Loucy (cell line): ENCODE measurements around the gene LDOC1.

Experiments
- H2AFZ ChIP-seq: fragments of 200-600 bp; sonication (generic); 2 replicates; pipeline ENCODE4 v1.6.0; 2016; ENCODE audit warnings: antibody characterized with exemption, mild to moderate bottlenecking, low read length, moderate library complexity
- H3F3A ChIP-seq: fragments of 200-600 bp; 2 replicates; pipeline ENCODE4 v1.6.0; 2016; ENCODE audit warnings: antibody characterized with exemption, low read depth, mild to moderate bottlenecking
- H3K27me3 ChIP-seq: fragments of 200-600 bp; sonication (generic); 2 replicates; pipeline ENCODE4 v1.6.1; 2014; ENCODE audit warnings: low read length, mild to moderate bottlenecking; ENCODE audit not compliant: insufficient read depth, poor library complexity, severe bottlenecking
- H3K36me3 ChIP-seq: fragments of 200-600 bp; sonication (generic); 2 replicates; pipeline ENCODE4 v1.6.1; 2016; ENCODE audit warnings: low read length; ENCODE audit not compliant: insufficient read depth
- H3K4me1 ChIP-seq: fragments of 200-600 bp; sonication (generic); 2 replicates; pipeline ENCODE4 v1.5.1; 2014; ENCODE audit warnings: low read length, mild to moderate bottlenecking; ENCODE audit not compliant: insufficient read depth, poor library complexity, severe bottlenecking
- H3K4me2 ChIP-seq: fragments of 200-600 bp; sonication (generic); 2 replicates; pipeline ENCODE4 v1.6.0; 2014; ENCODE audit warnings: antibody characterized with exemption, low read length, low read depth, mild to moderate bottlenecking; ENCODE audit not compliant: poor library complexity, severe bottlenecking
- H3K4me3 ChIP-seq: fragments of 200-600 bp; sonication (generic); 2 replicates; pipeline ENCODE4 v1.5.1; 2014; ENCODE audit warnings: low read length, mild to moderate bottlenecking, mixed read lengths; ENCODE audit not compliant: poor library complexity, severe bottlenecking
- H3K79me2 ChIP-seq: fragments of 200-600 bp; sonication (generic); 2 replicates; pipeline ENCODE4 v1.6.1; 2014; ENCODE audit warnings: low read length; ENCODE audit not compliant: insufficient read depth
- H3K9ac ChIP-seq: fragments of 200-600 bp; sonication (generic); 2 replicates; pipeline ENCODE4 v1.6.0; 2014; ENCODE audit warnings: mild to moderate bottlenecking, low read depth, low read length, moderate library complexity; ENCODE audit not compliant: poor library complexity, severe bottlenecking
- H3K9me2 ChIP-seq: fragments of 200-600 bp; sonication (generic); replicated peaks from 2 replicates; pipeline ENCODE4 v1.6.1; 2016; ENCODE audit warnings: low read depth, low read length, mixed read lengths
- H3K9me3 ChIP-seq: fragments of 200-600 bp; sonication (generic); 2 replicates; pipeline ENCODE4 v1.6.1; 2014; ENCODE audit warnings: mild to moderate bottlenecking, antibody characterized with exemption, low read length, low read depth; ENCODE audit not compliant: insufficient read depth
- H4K20me1 ChIP-seq: fragments of 200-600 bp; sonication (generic); 2 replicates; pipeline ENCODE4 v1.6.0; 2014; ENCODE audit warnings: antibody characterized with exemption, low read length, mild to moderate bottlenecking; ENCODE audit not compliant: insufficient read depth, poor library complexity, severe bottlenecking
- EZH2phosphoT487 ChIP-seq: fragments of 200-600 bp; IDR thresholded peaks from 2 replicates; pipeline ENCODE4 v1.6.1; 2018; ENCODE audit warnings: antibody characterized with exemption, mild to moderate bottlenecking, moderate library complexity, borderline replicate concordance
- TF ChIP-seq, protein P1 (sequence below): fragments of 200-600 bp; sonication (generic); conservative IDR thresholded peaks from 2 replicates; pipeline ENCODE4 v1.5.1; 2014; ENCODE audit warnings: mild to moderate bottlenecking, antibody characterized with exemption, low read length

LDOC1 gene

DNA sequence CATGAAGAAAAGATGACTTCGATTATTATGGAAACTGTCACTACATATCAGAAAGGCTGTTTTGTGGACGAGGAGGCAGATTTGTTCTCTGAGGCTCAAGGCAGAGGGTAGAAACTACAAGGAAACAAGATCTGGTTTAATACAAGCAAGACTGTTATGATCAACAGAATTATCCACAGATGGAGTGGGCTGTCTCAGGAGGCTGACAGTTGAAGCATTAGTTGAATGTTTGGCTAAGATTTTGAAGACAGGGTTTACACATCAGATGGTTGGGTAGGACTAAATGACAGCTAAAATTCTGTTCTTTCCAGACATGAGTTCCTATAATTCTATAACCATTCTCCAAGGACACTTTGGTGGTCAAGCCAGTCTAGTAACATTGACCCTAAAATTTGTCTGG is 49.8 kb downstream of the LDOC1 start:
- no peaks in the 10 kb centered on the region for H3K79me2 ChIP-seq
- no peak overlapping the region for H2AFZ ChIP-seq
- no peak overlapping the region for H3K4me2 ChIP-seq
- no peak for TF ChIP-seq EZH2phosphoT487
- TF ChIP-seq, protein P1, sequence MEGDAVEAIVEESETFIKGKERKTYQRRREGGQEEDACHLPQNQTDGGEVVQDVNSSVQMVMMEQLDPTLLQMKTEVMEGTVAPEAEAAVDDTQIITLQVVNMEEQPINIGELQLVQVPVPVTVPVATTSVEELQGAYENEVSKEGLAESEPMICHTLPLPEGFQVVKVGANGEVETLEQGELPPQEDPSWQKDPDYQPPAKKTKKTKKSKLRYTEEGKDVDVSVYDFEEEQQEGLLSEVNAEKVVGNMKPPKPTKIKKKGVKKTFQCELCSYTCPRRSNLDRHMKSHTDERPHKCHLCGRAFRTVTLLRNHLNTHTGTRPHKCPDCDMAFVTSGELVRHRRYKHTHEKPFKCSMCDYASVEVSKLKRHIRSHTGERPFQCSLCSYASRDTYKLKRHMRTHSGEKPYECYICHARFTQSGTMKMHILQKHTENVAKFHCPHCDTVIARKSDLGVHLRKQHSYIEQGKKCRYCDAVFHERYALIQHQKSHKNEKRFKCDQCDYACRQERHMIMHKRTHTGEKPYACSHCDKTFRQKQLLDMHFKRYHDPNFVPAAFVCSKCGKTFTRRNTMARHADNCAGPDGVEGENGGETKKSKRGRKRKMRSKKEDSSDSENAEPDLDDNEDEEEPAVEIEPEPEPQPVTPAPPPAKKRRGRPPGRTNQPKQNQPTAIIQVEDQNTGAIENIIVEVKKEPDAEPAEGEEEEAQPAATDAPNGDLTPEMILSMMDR, result no peak
- no peak overlapping the region for H3K9ac ChIP-seq
- no peaks in the 10 kb centered on the region for H3K9me2 ChIP-seq
- H3K4me1 ChIP-seq, result no peaks in the 10 kb centered on the region
- H3K9me3 ChIP-seq, result no peaks in the 10 kb centered on the region
- H3K36me3 ChIP-seq, result no peaks in the 10 kb centered on the region
- H4K20me1 ChIP-seq, result no peaks in the 10 kb centered on the region
- H3F3A ChIP-seq, result no peaks in the 10 kb centered on the region
- H3K4me3 ChIP-seq, result no peak overlapping the region
- no peaks in the 10 kb centered on the region for H3K27me3 ChIP-seq
